ENCODE measurements around the gene PTHLH. TPM values are rescaled to one million over a fixed set of nuclear protein-coding genes. Genes with fewer than 3 reads are reported as not detected.

The PTHLH gene
- total and polyA plus RNA-seq, 5 experiments from 2014 or later = not detected

DNA sequence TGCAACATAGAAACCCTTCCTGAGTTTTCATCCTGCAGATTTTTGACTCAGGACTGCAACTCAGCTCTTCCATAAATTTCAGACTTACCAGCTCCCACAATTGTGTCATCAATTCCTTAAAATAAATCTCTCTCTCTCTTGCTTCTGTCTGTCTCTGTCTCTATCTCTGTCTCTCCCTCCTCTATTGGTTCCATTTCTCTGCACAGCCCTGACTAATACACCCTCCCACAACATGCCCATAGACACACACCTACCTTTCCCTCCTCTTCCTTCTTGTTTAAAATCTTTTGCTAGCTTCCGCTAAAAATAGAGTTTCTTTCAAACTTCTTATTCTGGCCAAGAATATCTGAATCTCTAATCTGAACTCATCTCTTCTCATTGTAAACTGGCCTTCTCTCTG lies 22.9 kb upstream of the PTHLH start:
- ATAC-seq = no peak
- Mint-ChIP-seq H3K4me3 (no peak overlapping the region), H3K36me3 (no peaks in the 10 kb centered on the region), H3K27me3 (peaks cover 1 to 10% (median 8%) of the 10 kb centered on the region in 5 donors), H3K4me1 (no peaks in the 10 kb centered on the region), H3K27ac (no peak overlapping the region), H3K9me3 (peaks cover 0 to 10% (median 3%) of the 10 kb centered on the region in 9 donors)
- DNase-seq = no peak
- POLR2A ChIA-PET = no interaction called here

- Mint-ChIP-seq H3K27me3 (peaks cover 1 to 19% (median 12%) of the 10 kb centered on the region in 5 donors), H3K36me3 (no peaks in the 10 kb centered on the region), H3K27ac (no peak overlapping the region), H3K4me1 (no peaks in the 10 kb centered on the region), H3K4me3 (no peak overlapping the region), H3K9me3 (peaks cover 0 to 10% (median 3%) of the 10 kb centered on the region in 9 donors)
- POLR2A ChIA-PET = no interaction called here
- DNase-seq (no peak), ATAC-seq (no peak)
These were observed 16.2 kb upstream of the PTHLH start for GRCh38 chr12:27988594-27989233.

DNA sequence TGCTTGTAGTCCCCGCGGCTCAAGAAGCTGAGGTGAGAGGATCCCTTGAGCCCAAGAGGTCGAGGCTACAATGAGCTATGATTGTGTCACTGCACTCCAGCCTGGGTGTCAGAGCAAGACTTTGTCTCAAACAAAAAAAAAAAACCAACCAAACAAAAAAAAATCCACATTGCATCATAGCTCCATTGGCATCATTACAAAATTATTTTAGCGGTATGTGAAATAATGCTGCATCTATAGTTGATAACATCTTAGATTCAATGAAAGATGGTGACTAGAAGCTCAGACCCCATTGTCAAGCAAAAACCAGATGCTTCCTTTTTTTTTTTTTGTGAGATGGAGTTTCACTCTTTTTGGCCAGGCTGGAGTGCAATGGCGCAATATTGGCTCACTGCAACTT lies 14.8 kb upstream of the PTHLH start:
- ATAC-seq (no peak), DNase-seq (no peak)
- Mint-ChIP-seq H3K27ac (no peak overlapping the region), H3K4me1 (no peaks in the 10 kb centered on the region), H3K4me3 (no peak overlapping the region), H3K27me3 (peaks cover 9 to 33% (median 18%) of the 10 kb centered on the region in 5 donors), H3K36me3 (no peaks in the 10 kb centered on the region), H3K9me3 (peaks cover 0 to 10% (median 3%) of the 10 kb centered on the region in 9 donors)
- POLR2A ChIA-PET = no interaction called here

- Mint-ChIP-seq H3K9me3 (peaks cover 0 to 4% (median 0%) of the 10 kb centered on the region in 9 donors), H3K36me3 (no peaks in the 10 kb centered on the region), H3K4me1 (no peaks in the 10 kb centered on the region), H3K27ac (no peak overlapping the region), H3K27me3 (peaks cover 20 to 46% (median 22%) of the 10 kb centered on the region in 5 donors), H3K4me3 (no peak overlapping the region)
- DNase-seq (no peak), ATAC-seq (no peak)
- POLR2A ChIA-PET = no interaction called here
These were observed 11.7 kb upstream of the PTHLH start for GRCh38 chr12:27984275-27984674.

GRCh38 chr12:27982951-27983350 lies 10.4 kb upstream of the PTHLH start:
- no peaks in the 10 kb centered on the region for H3K4me1 Mint-ChIP-seq
- no peak overlapping the region for H3K4me3 Mint-ChIP-seq
- H3K9me3 Mint-ChIP-seq = peaks cover 0 to 4% (median 0%) of the 10 kb centered on the region in 9 donors
- POLR2A ChIA-PET = no interaction called here
- peaks cover 26 to 53% (median 29%) of the 10 kb centered on the region in 5 donors for H3K27me3 Mint-ChIP-seq
- no peak for ATAC-seq
- no peaks in the 10 kb centered on the region for H3K36me3 Mint-ChIP-seq
- no peak overlapping the region for H3K27ac Mint-ChIP-seq
- no peak for DNase-seq

DNA sequence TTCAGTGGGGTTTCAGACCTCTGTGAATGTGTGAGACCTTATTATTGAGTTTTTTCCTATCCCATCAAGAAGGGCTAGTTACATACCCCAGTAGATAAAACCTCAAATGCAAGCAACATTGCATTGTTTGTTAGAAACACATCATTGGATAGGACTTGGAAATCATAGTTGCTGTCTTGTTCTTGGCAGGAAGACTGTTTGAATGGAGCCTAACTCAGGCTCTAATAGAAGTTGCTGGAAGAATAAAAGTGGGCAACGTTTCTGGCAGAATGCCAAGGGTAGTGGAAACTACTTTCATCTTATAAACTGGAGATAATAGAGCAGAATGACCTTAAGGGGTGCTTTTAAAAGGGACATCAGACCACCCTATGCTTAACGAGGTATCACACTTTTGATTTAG lies 9.9 kb upstream of the PTHLH start:
- Mint-ChIP-seq H3K36me3 (no peaks in the 10 kb centered on the region), H3K4me1 (no peaks in the 10 kb centered on the region), H3K4me3 (no peak overlapping the region), H3K27me3 (peaks cover 28 to 54% (median 32%) of the 10 kb centered on the region in 5 donors), H3K27ac (no peak overlapping the region), H3K9me3 (peaks cover 0 to 4% (median 0%) of the 10 kb centered on the region in 9 donors)
- POLR2A ChIA-PET = no interaction called here
- DNase-seq (no peak), ATAC-seq (no peak)

DNA sequence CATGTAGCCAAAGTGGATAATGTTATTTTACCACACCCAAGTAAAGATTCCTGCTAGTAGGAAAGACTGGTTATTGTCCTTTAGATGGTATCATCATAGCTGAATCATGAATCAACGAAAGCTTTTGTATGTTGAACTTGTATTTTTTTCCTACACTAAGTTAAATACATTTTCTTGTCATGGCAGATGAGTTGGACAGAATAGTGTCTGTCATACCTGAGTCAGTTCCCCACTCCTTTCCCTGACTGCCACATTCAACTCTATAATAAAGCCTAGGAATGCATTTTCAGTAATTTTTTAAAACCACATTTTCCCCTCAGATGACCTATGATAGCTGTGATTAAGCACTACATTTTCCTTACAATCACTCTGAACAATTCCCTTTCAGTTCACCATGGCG lies 9.3 kb upstream of the PTHLH start:
- POLR2A ChIA-PET = no interaction called here
- Mint-ChIP-seq H3K27me3 (peaks cover 30 to 59% (median 35%) of the 10 kb centered on the region in 5 donors), H3K36me3 (no peaks in the 10 kb centered on the region), H3K4me3 (no peak overlapping the region), H3K4me1 (no peaks in the 10 kb centered on the region), H3K9me3 (peaks cover 0 to 4% (median 0%) of the 10 kb centered on the region in 9 donors), H3K27ac (no peak overlapping the region)
- ATAC-seq (no peak), DNase-seq (no peak)

DNA sequence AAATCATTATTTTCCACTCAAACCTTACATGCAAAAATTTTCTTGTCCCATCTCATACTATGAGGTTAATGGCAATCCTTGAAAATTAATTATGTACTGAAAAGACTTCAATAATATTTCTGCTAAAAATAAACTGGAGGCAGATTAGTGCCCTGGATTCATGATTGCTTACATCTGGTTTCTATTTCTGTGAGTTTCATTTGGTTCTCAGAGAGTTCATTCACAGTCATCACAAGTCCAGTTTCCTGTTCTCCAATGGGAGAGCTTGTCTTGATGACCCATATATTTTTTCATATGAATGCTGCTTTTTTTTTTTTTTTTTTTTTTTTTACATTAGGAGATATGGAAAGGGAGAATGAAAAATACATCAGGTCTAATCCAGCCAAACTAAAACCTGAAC lies 6.6 kb upstream of the PTHLH start:
- Mint-ChIP-seq H3K4me1 (peaks cover 0 to 6% (median 1%) of the 10 kb centered on the region in 4 donors), H3K36me3 (no peaks in the 10 kb centered on the region), H3K4me3 (no peak overlapping the region), H3K9me3 (peaks cover 0 to 4% (median 0%) of the 10 kb centered on the region in 9 donors), H3K27ac (no peak overlapping the region), H3K27me3 (peaks cover 40 to 79% (median 55%) of the 10 kb centered on the region in 5 donors)
- POLR2A ChIA-PET = no interaction called here
- DNase-seq (no peak), ATAC-seq (no peak)

GRCh38 chr12:27975222-27976136 lies 2.9 kb upstream of the PTHLH start:
- peak overlapping the region in 1 of 10 donors; percentile 12 for H3K4me3 Mint-ChIP-seq
- POLR2A ChIA-PET = no interaction called here
- H3K27ac Mint-ChIP-seq = no peak overlapping the region
- H3K27me3 Mint-ChIP-seq = peaks cover 54 to 89% (median 70%) of the 10 kb centered on the region in 5 donors
- ATAC-seq = no peak
- peaks cover 0 to 4% (median 0%) of the 10 kb centered on the region in 9 donors for H3K9me3 Mint-ChIP-seq
- peaks cover 1 to 16% (median 12%) of the 10 kb centered on the region in 4 donors for H3K4me1 Mint-ChIP-seq
- no peaks in the 10 kb centered on the region for H3K36me3 Mint-ChIP-seq
- no peak for DNase-seq

DNA sequence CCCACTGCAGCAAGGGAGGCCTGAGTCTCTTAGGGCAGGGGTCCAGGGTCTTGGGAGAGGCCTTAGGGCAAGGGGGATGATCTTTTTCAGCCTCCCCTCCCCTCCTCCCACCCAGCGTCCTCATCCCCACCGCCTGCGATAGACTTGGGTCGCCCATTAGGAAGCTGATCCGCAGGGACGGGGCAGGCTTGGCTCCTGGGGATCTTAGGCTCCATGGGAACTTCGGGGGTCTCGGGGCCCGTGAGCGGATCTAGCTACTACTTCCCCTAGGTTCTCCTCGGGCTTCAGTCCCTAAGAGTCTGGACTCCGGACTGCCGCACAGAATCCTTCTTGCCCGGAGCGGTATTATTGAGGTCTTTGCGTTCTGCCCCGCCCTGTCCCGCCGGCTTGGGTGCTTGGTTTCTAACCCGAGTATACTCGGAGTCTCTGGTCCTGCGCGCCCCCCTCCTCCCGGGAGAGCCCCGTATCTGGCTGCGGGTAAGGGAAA lies 2.2 kb upstream of the PTHLH start:
- peaks cover 0 to 2% (median 0%) of the 10 kb centered on the region in 3 donors for H3K36me3 Mint-ChIP-seq
- ATAC-seq = no peak
- H3K4me3 Mint-ChIP-seq = peak overlapping the region in 1 of 10 donors; percentile 12
- POLR2A ChIA-PET = no interaction called here
- peaks cover 0 to 2% (median 0%) of the 10 kb centered on the region in 9 donors for H3K9me3 Mint-ChIP-seq
- H3K4me1 Mint-ChIP-seq = peaks cover 2 to 18% (median 15%) of the 10 kb centered on the region in 4 donors
- H3K27me3 Mint-ChIP-seq = peaks cover 52 to 87% (median 68%) of the 10 kb centered on the region in 5 donors
- H3K27ac Mint-ChIP-seq = no peak overlapping the region
- DNase-seq = no peak

DNA sequence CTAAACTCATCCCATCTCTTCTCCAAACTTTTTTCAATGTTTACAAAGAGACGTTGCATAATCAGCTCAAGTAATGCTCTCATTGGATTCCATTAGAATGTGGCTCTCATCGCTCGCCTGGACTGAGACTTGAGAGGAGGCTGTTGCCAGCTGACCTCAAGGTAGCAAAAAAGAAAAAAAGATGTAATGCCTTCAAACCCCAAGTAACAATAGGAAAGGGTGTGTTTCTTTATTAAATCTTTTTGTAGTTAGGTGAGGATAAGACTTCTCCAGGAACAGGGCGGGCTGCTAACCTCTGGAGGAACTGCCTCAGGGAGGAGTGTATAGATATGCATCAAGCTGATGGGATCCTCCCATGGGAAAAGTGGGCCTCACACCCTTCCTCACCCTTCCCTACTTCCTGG lies 956 bp upstream of the PTHLH start:
- Mint-ChIP-seq H3K27me3 (peaks cover 53 to 88% (median 68%) of the 10 kb centered on the region in 5 donors), H3K36me3 (peaks cover 0 to 5% (median 0%) of the 10 kb centered on the region in 3 donors), H3K9me3 (no peaks in the 10 kb centered on the region), H3K4me1 (peaks cover 5 to 27% (median 25%) of the 10 kb centered on the region in 4 donors), H3K4me3 (no peak overlapping the region), H3K27ac (no peak overlapping the region)
- POLR2A ChIA-PET = no interaction called here
- ATAC-seq (no peak), DNase-seq (no peak)

DNA sequence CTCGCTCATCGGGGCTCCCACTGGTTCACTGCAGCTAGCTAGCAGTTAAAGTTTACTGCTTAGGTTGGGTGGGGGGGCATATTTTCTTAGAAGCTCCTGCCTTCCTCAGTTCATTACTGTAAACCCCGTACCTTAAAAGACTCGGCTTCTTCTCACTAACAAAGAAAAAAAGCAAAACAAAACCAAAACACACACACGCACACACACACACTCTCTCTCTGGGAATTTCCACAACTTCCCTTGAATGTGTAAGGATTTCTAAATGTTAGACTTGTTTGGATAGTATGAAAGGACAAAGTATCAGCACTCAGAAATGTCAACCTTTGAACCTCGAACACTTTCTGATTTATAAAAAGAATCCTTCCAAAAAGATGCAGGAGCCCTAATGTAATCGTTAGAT lies 927 bp downstream of the PTHLH start:
- no peak for DNase-seq
- POLR2A ChIA-PET = no interaction called here
- Mint-ChIP-seq H3K36me3 (peaks cover 0 to 5% (median 0%) of the 10 kb centered on the region in 3 donors), H3K9me3 (no peaks in the 10 kb centered on the region), H3K4me3 (peak overlapping the region in 8 of 10 donors; percentile 19 to 72 (median 46)), H3K27me3 (peaks cover 51 to 88% (median 76%) of the 10 kb centered on the region in 5 donors), H3K4me1 (peaks cover 5 to 27% (median 25%) of the 10 kb centered on the region in 4 donors), H3K27ac (no peak overlapping the region)
- no peak for ATAC-seq

GRCh38 chr12:27971121-27971489 lies 1.4 kb downstream of the PTHLH start:
- ATAC-seq (no peak), DNase-seq (no peak)
- Mint-ChIP-seq H3K4me1 (peaks cover 5 to 26% (median 25%) of the 10 kb centered on the region in 4 donors), H3K9me3 (no peaks in the 10 kb centered on the region), H3K36me3 (peaks cover 0 to 5% (median 0%) of the 10 kb centered on the region in 3 donors), H3K4me3 (peak overlapping the region; percentile 36 to 74 (median 66)), H3K27me3 (peaks cover 49 to 88% (median 72%) of the 10 kb centered on the region in 5 donors), H3K27ac (no peak overlapping the region)
- POLR2A ChIA-PET = no interaction called here
